H7 (cell line): ENCODE data around the gene ZC2HC1C. TPM values are rescaled to one million over a fixed set of nuclear protein-coding genes. Genes with fewer than 3 reads are reported as not detected.
A peak's percentile ranks its signal among the peaks of the same experiment; 100 is the strongest.
"Not testable (repeated sequence)": the region's sequence is repeated elsewhere in the genome, so short reads cannot be mapped to it uniquely, and the experiment has no call there.

Source experiments
- DNase-seq: peaks from one replicate; pipeline ENCODE4 v3.0.0; 2012
- H3K27me3 ChIP-seq: 2 replicates; pipeline ENCODE4 v1.6.0; 2011; ENCODE audit warnings: mild to moderate bottlenecking, low read length; ENCODE audit not compliant: control insufficient read depth, insufficient read depth
- H3K36me3 ChIP-seq: replicated peaks from 2 replicates; pipeline ENCODE4 v1.5.1; 2011; ENCODE audit warnings: low read length; ENCODE audit not compliant: control insufficient read depth, insufficient read depth
- H3K4me3 ChIP-seq: 2 replicates; pipeline ENCODE4 v1.5.1; 2011; ENCODE audit warnings: low read depth, mild to moderate bottlenecking, control low read depth, low read length, moderate library complexity; ENCODE audit not compliant: insufficient read depth
- total RNA-seq: library from RNA; depleted of rRNA; stranded (reverse); fragments of >200 nt; shearing (Covaris generic); gene quantifications from 2 replicates; pipeline ENCODE4 v1.2.3, GENCODE V29; 2014

The ZC2HC1C gene
- total RNA-seq, 1 experiment from 2014 or later, result 2.7 TPM

GRCh38 chr14:75067212-75067611 lies 2.2 kb upstream of the ZC2HC1C start:
- H3K4me3 ChIP-seq, result no peak overlapping the region
- no peak for DNase-seq
- H3K27me3 ChIP-seq, result no peaks in the 10 kb centered on the region
- no peaks in the 10 kb centered on the region for H3K36me3 ChIP-seq

- not testable (repeated sequence) for H3K4me3 ChIP-seq, H3K27me3 ChIP-seq, DNase-seq, H3K36me3 ChIP-seq
These were observed 1.7 kb upstream of the ZC2HC1C start for GRCh38 chr14:75067765-75068164.

GRCh38 chr14:75068294-75069120 lies 934 bp upstream of the ZC2HC1C start:
- no peaks in the 10 kb centered on the region for H3K36me3 ChIP-seq
- no peaks in the 10 kb centered on the region for H3K27me3 ChIP-seq
- peak overlapping the region; percentile 79 for H3K4me3 ChIP-seq
- DNase-seq, result no peak

- Histone ChIP-seq H3K36me3 (no peaks in the 10 kb centered on the region), H3K4me3 (peak overlapping the region; percentile 79)
- DNase-seq, result peak; percentile 65
These were observed 337 bp downstream of the ZC2HC1C start for GRCh38 chr14:75069811-75070145.

GRCh38 chr14:75070383-75070782 lies 942 bp downstream of the ZC2HC1C start:
- DNase-seq, result no peak
- H3K36me3 ChIP-seq, result no peaks in the 10 kb centered on the region
- H3K27me3 ChIP-seq, result no peaks in the 10 kb centered on the region
- H3K4me3 ChIP-seq, result no peak overlapping the region

More at GRCh38 chr14:75069811-75070145, 337 bp downstream of the ZC2HC1C start:
- H3K27me3 ChIP-seq, result no peaks in the 10 kb centered on the region

- Histone ChIP-seq H3K4me3 (no peak overlapping the region), H3K27me3 (no peaks in the 10 kb centered on the region), H3K36me3 (no peaks in the 10 kb centered on the region)
- no peak for DNase-seq
These were observed 8.4 kb downstream of the ZC2HC1C start for GRCh38 chr14:75077794-75078193.

- DNase-seq, result no peak
- Histone ChIP-seq H3K4me3 (no peak overlapping the region), H3K36me3 (peaks cover 5% of the 10 kb centered on the region), H3K27me3 (no peaks in the 10 kb centered on the region)
These were observed 10.1 kb downstream of the ZC2HC1C start for GRCh38 chr14:75079521-75079920.

- H3K27me3 ChIP-seq, result no peaks in the 10 kb centered on the region
- no peak overlapping the region for H3K4me3 ChIP-seq
- no peak for DNase-seq
- peaks cover 7% of the 10 kb centered on the region for H3K36me3 ChIP-seq
These were observed 12.3 kb downstream of the ZC2HC1C start for GRCh38 chr14:75081660-75082229.

- H3K4me3 ChIP-seq, result no peak overlapping the region
- H3K27me3 ChIP-seq, result no peaks in the 10 kb centered on the region
- H3K36me3 ChIP-seq, result peaks cover 15% of the 10 kb centered on the region
- DNase-seq, result no peak
These were observed 13.8 kb downstream of the ZC2HC1C start for GRCh38 chr14:75083271-75083670.

- Histone ChIP-seq H3K4me3 (no peak overlapping the region), H3K36me3 (peaks cover 17% of the 10 kb centered on the region), H3K27me3 (no peaks in the 10 kb centered on the region)
- DNase-seq, result no peak
These were observed 15.1 kb downstream of the ZC2HC1C start for GRCh38 chr14:75084513-75084912.

- no peak for DNase-seq
- H3K4me3 ChIP-seq, result no peak overlapping the region
- H3K27me3 ChIP-seq, result no peaks in the 10 kb centered on the region
- H3K36me3 ChIP-seq, result peaks cover 19% of the 10 kb centered on the region
These were observed 18.7 kb downstream of the ZC2HC1C start for GRCh38 chr14:75088153-75088552.

- Histone ChIP-seq H3K4me3 (no peak overlapping the region), H3K27me3 (no peaks in the 10 kb centered on the region), H3K36me3 (peaks cover 19% of the 10 kb centered on the region)
- peak; percentile 66 for DNase-seq
These were observed 19.3 kb downstream of the ZC2HC1C start for GRCh38 chr14:75088566-75089373.

- H3K4me3 ChIP-seq, result no peak overlapping the region
- no peaks in the 10 kb centered on the region for H3K27me3 ChIP-seq
- H3K36me3 ChIP-seq, result peaks cover 14% of the 10 kb centered on the region
- no peak for DNase-seq
These were observed 20.9 kb downstream of the ZC2HC1C start for GRCh38 chr14:75090353-75090752.

- Histone ChIP-seq H3K27me3 (no peaks in the 10 kb centered on the region), H3K36me3 (peaks cover 14% of the 10 kb centered on the region), H3K4me3 (no peak overlapping the region)
- DNase-seq, result no peak
These were observed 21.8 kb downstream of the ZC2HC1C start for GRCh38 chr14:75091251-75091650.

- Histone ChIP-seq H3K27me3 (no peaks in the 10 kb centered on the region), H3K36me3 (peaks cover 14% of the 10 kb centered on the region), H3K4me3 (no peak overlapping the region)
- peak; percentile 52 for DNase-seq
These were observed 23.3 kb downstream of the ZC2HC1C start for GRCh38 chr14:75092698-75093097.
